T-cell (primary cell): ENCODE data around the gene PPP4R1. TPM values are rescaled to one million over a fixed set of nuclear protein-coding genes. Genes with fewer than 3 reads are reported as not detected.

Experiments
- ATAC-seq, 4 experiments: fragments of 200-7000 bp in 3 of 4; fragments of 150-1000 bp in 1 of 4; cut with Tn5 transposase; replicated peaks in 1 of 4; 1 replicate in 3 of 4; 2 replicates in 1 of 4; pipeline ENCODE4 v1.10.0; 2021; ENCODE audit warnings: moderate library complexity in 3 of 4, mild to moderate bottlenecking in 2 of 4, moderate number of reproducible peaks in 1 of 4
- CTCF ChIA-PET, 2 donors: fragments of 300-600 bp; sonication (Branson Sonifier 250); formaldehyde crosslinking; loops; one replicate each; lab custom pipeline; 2022; ENCODE audit warnings: antibody characterized with exemption in 2 of 2; lab: Charles Lee
- POLR2A ChIA-PET, 2 donors: fragments of 300-600 bp; sonication (Branson Sonifier 250); formaldehyde crosslinking; loops; one replicate each; lab custom pipeline; 2022; ENCODE audit warnings: antibody characterized with exemption in 2 of 2; lab: Charles Lee
- DNase-seq, 35 experiments: peaks; one replicate each; pipeline versions ENCODE4 v3.0.0 to v3.0.0-alpha.2; 2013 to 2023
- H3K27ac ChIP-seq: one replicate; pipeline ENCODE4 v1.5.1; 2013; ENCODE audit warnings: low read length
- H3K27me3 ChIP-seq, 2 experiments: replicated peaks in 1 of 2; 1 replicate in 1 of 2; 2 replicates in 1 of 2; pipeline versions ENCODE4 v1.6.1 to v1.7.0; 2013; ENCODE audit warnings: low read length in 1 of 2, mixed read lengths in 1 of 2; ENCODE audit not compliant: control insufficient read depth in 2 of 2, insufficient read depth in 2 of 2; ENCODE audit errors: extremely low read depth in 1 of 2
- H3K36me3 ChIP-seq, 2 donors: 1 replicate in 1 of 2; 2 replicates in 1 of 2; pipeline versions ENCODE4 v1.6.1 to v1.7.0; 2013; ENCODE audit warnings: low read length in 1 of 2; ENCODE audit not compliant: control insufficient read depth in 2 of 2, insufficient read depth in 1 of 2; ENCODE audit errors: extremely low read depth in 1 of 2
- H3K4me1 ChIP-seq, 2 experiments: 1 replicate in 1 of 2; 2 replicates in 1 of 2; pipeline versions ENCODE4 v1.6.1 to v1.7.0; 2013; ENCODE audit warnings: low read length in 2 of 2, mixed read lengths in 1 of 2; ENCODE audit not compliant: insufficient read depth in 2 of 2, control insufficient read depth in 1 of 2; ENCODE audit errors: extremely low read depth in 1 of 2
- H3K4me3 ChIP-seq, 2 donors: 1 replicate in 1 of 2; 2 replicates in 1 of 2; pipeline versions ENCODE4 v1.5.1 to v1.7.0; 2013; ENCODE audit warnings: mild to moderate bottlenecking in 2 of 2, low read length in 1 of 2, moderate library complexity in 1 of 2; ENCODE audit not compliant: control insufficient read depth in 1 of 2; ENCODE audit errors: extremely low read depth in 1 of 2
- H3K9me3 ChIP-seq: 2 replicates; pipeline ENCODE4 v1.7.0; 2013
- H3K27ac Mint-ChIP-seq, 2 donors: one replicate each; pipeline ENCODE4 v1.8.0; 2020 to 2021; ENCODE audit warnings: mild to moderate bottlenecking in 2 of 2, mixed read lengths in 2 of 2
- H3K27me3 Mint-ChIP-seq, 2 donors: one replicate each; pipeline ENCODE4 v1.8.0; 2021 to 2022; ENCODE audit warnings: mixed read lengths in 2 of 2
- H3K36me3 Mint-ChIP-seq: one replicate; pipeline ENCODE4 v1.8.0; 2021; ENCODE audit warnings: mixed read lengths
- H3K4me1 Mint-ChIP-seq, 3 donors: one replicate each; pipeline ENCODE4 v1.8.0; 2020 to 2022; ENCODE audit warnings: mixed read lengths in 3 of 3, mild to moderate bottlenecking in 1 of 3
- H3K4me3 Mint-ChIP-seq, 3 donors: one replicate each; pipeline ENCODE4 v1.8.0; 2020 to 2022; ENCODE audit warnings: mild to moderate bottlenecking in 3 of 3, mixed read lengths in 3 of 3, moderate library complexity in 3 of 3
- H3K9me3 Mint-ChIP-seq, 3 donors: one replicate each; pipeline ENCODE4 v1.8.0; 2020 to 2022; ENCODE audit warnings: mixed read lengths in 3 of 3
- WGBS: methylation state at CpG from one replicate; pipeline ENCODE4 v1.1.5; 2013; ENCODE audit warnings: missing lambda C conversion rate; ENCODE audit not compliant: insufficient coverage; 5-methylcytosine and 5-hydroxymethylcytosine counted together
- total RNA-seq, 35 experiments: library from RNA in 6 of 35; stranded (reverse) in 6 of 35; fragments of 120-200 nt in 1 of 35; gene quantifications; one replicate each; pipeline versions ENCODE4 v1.2.1 to v1.2.4 and lab custom pipeline; 2013 to 2026

Gene PPP4R1
- total RNA-seq, 5 donors from 2014 or later (not counting 1 experiment from before 2014, with no cell fraction given) = 31.5 to 54.7 (median 44.4) TPM

DNA sequence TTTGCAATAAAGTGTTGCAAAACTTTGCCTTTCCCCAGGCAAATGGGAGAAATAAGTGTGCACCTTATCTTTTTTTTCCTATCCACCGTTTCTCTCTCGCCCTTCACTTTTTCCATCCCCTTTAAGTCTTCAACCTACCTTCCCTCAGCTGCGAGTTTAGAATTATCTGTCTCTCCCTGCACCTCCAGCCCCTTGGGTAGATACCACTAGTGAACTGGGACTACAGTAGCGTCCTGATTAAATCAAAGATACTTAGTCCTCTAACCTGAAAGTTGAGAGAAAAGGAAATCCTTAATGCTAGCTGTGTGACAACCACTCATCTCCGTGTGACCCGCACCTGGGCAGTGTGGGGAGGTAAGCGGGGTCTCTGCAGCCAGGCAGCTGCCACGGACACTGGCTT, 16.1 kb upstream of the PPP4R1 start:
- POLR2A ChIA-PET = no interaction called here
- Histone ChIP-seq H3K36me3 (no peaks in the 10 kb centered on the region), H3K27me3 (peaks cover 0 to 2% of the 10 kb centered on the region in 2 experiments), H3K9me3 (no peaks in the 10 kb centered on the region), H3K4me3 (no peak overlapping the region), H3K4me1 (no peaks in the 10 kb centered on the region), H3K27ac (no peak overlapping the region)
- Mint-ChIP-seq H3K27ac (no peak overlapping the region), H3K4me3 (no peak overlapping the region), H3K4me1 (no peaks in the 10 kb centered on the region), H3K9me3 (peaks cover 0 to under 1% (median 0%) of the 10 kb centered on the region in 3 donors), H3K36me3 (peaks cover 3% of the 10 kb centered on the region), H3K27me3 (peaks cover 0 to 13% of the 10 kb centered on the region in 2 donors)
- CTCF ChIA-PET = no interaction called here
- WGBS = 66% methylated on average over 4 of the region's 8 CpGs
- no peak for ATAC-seq
- no peak for DNase-seq

DNA sequence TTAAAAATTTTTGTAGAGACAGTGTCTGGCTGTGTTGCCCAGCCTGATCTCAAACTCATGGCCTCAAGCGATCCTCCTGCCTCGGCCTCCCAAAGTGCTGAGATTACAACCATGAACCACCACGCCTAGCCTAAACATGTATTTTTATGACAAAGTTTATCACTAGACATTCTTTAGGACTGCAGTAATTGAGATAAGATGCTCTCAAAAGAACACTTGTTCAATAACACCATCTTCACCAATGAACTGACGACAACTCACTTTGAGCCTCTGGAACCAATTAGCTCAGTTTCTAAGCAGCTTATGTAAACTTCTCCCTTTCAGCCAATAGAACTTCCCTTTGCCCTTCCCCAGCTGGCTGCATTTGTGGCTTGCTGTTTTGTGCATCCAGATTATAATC, 15.3 kb upstream of the PPP4R1 start:
- peaks cover 0 to 2% of the 10 kb centered on the region in 2 experiments for H3K27me3 ChIP-seq
- DNase-seq = no peak
- H3K27me3 Mint-ChIP-seq = peaks cover 0 to 13% of the 10 kb centered on the region in 2 donors
- POLR2A ChIA-PET = no interaction called here
- H3K4me3 Mint-ChIP-seq = no peak overlapping the region
- H3K27ac Mint-ChIP-seq = no peak overlapping the region
- H3K36me3 ChIP-seq = no peaks in the 10 kb centered on the region
- H3K9me3 ChIP-seq = no peaks in the 10 kb centered on the region
- CTCF ChIA-PET = no interaction called here
- no peak overlapping the region for H3K27ac ChIP-seq
- H3K4me3 ChIP-seq = no peak overlapping the region
- H3K9me3 Mint-ChIP-seq = no peaks in the 10 kb centered on the region
- no peaks in the 10 kb centered on the region for H3K4me1 Mint-ChIP-seq
- WGBS = 100% methylated on average over 2 of the region's 4 CpGs
- ATAC-seq = no peak
- H3K4me1 ChIP-seq = no peaks in the 10 kb centered on the region
- H3K36me3 Mint-ChIP-seq = no peaks in the 10 kb centered on the region

DNA sequence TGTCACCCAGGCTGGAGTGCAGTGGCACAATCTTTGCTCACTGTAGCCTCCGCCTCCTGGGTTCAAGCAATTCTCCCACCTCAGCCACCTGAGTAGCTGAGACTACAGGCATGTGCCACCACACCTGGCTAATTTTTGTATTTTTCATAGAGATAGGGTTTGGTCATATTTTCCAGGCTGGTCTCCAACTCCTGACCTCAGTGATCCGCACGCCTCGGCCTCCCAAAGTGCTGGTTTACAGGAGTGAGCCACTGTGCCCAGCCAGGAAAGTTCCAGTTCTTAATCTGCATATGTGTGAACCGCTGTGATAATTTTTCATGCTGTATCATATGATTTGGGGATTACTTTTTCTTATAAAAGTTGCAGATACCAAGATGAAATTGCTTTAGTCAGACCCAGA, 14.6 kb upstream of the PPP4R1 start:
- Mint-ChIP-seq H3K36me3 (no peaks in the 10 kb centered on the region), H3K9me3 (no peaks in the 10 kb centered on the region), H3K27ac (no peak overlapping the region), H3K4me1 (no peaks in the 10 kb centered on the region), H3K4me3 (no peak overlapping the region), H3K27me3 (peaks cover 0 to 13% of the 10 kb centered on the region in 2 donors)
- Histone ChIP-seq H3K9me3 (no peaks in the 10 kb centered on the region), H3K27me3 (peaks cover 0 to 2% of the 10 kb centered on the region in 2 experiments), H3K36me3 (no peaks in the 10 kb centered on the region), H3K4me1 (no peaks in the 10 kb centered on the region), H3K4me3 (no peak overlapping the region), H3K27ac (no peak overlapping the region)
- ATAC-seq (no peak), DNase-seq (no peak)
- ChIA-PET CTCF (no interaction called here), POLR2A (no interaction called here)
- 95% methylated on average over 3 of the region's 5 CpGs for WGBS

DNA sequence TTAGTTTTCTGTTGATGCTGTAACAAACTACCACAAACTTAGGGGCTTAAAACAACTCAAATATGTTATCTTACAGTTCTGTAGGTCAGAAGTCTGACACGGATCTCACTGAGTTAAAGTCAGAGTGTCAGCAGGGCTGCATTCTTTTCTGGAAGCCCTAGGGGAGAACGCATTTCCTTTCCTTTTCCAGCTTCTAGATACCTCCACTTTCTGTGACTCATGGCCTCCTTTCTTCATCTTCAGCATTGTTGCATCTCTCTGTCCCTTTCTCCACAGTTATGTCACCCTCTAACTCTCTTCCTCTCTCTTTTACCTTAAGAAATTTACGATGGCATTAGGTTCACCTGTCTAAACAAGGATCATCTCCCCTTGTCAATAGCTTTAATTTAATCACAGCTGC, 13.3 kb upstream of the PPP4R1 start:
- no peak overlapping the region for H3K27ac ChIP-seq
- DNase-seq (no peak), ATAC-seq (no peak)
- peaks cover 0 to 2% of the 10 kb centered on the region in 2 experiments for H3K27me3 ChIP-seq
- CTCF ChIA-PET = interaction anchor here (0.5 to 1.3 kb wide), 3 partner anchors 12 to 223 kb away, joined by 3 to 6 read pairs (median 4); no protein-coding TSS in a partner anchor
- H3K9me3 ChIP-seq = no peaks in the 10 kb centered on the region
- no peak overlapping the region for H3K27ac Mint-ChIP-seq
- H3K36me3 Mint-ChIP-seq = no peaks in the 10 kb centered on the region
- 93% methylated on average over 3 of the region's 3 CpGs for WGBS
- H3K4me3 Mint-ChIP-seq = no peak overlapping the region
- H3K27me3 Mint-ChIP-seq = peaks cover 0 to 11% of the 10 kb centered on the region in 2 donors
- H3K9me3 Mint-ChIP-seq = no peaks in the 10 kb centered on the region
- no peaks in the 10 kb centered on the region for H3K36me3 ChIP-seq
- H3K4me1 ChIP-seq = no peaks in the 10 kb centered on the region
- H3K4me1 Mint-ChIP-seq = no peaks in the 10 kb centered on the region
- POLR2A ChIA-PET = no interaction called here
- H3K4me3 ChIP-seq = no peak overlapping the region

DNA sequence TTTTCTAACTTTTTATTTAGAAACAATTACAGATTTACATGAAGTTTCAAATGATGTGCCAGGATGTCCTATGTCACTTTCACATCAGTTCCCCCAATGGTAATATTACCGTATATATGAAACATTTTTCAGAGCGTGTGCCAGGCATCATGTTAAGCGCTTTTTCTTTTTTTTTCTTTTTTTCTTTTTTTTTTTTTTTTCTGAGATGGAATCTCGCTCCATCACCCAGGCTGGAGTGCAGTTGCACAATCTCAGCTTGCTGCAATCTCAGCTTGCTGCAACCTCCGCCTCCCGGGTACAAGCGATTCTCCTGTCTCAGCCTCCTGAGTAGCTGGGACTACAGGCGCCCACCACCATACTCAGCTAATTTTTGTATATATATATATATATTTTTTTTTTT, 5.6 kb upstream of the PPP4R1 start:
- ATAC-seq = no peak
- POLR2A ChIA-PET = no interaction called here
- WGBS = no CpG with 5 or more reads among the region's 8 CpGs

DNA sequence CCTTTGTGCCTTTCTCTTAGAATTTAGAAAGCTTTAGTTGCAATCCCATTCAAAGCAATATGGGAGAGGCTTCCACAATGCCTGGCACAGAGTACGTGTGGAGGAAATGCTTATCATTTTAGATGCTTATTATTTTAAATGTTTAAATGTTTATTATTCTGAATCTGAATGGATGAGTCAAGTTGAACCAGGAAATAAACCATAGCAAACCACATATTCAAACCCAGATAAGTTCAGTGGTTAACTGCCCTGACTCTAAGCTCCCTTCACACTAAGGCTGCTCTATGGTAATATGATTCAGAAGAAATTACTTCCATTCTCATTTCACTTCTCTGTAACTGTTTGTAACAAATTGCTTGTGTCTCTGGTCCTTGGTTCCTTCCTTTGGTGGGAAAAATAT, 5.2 kb upstream of the PPP4R1 start:
- Mint-ChIP-seq H3K27ac (no peak overlapping the region), H3K36me3 (no peaks in the 10 kb centered on the region), H3K4me1 (peaks cover 0 to 16% (median 16%) of the 10 kb centered on the region in 3 donors), H3K9me3 (no peaks in the 10 kb centered on the region), H3K27me3 (no peaks in the 10 kb centered on the region), H3K4me3 (no peak overlapping the region)
- ChIA-PET CTCF (interaction anchor here in 1 of 2 donors (0.8 kb wide), 1 partner anchor 12 kb away, joined by 4 read pairs; no protein-coding TSS in a partner anchor), POLR2A (no interaction called here)
- Histone ChIP-seq H3K4me3 (no peak overlapping the region), H3K4me1 (peaks cover 2 to 7% of the 10 kb centered on the region in 2 experiments), H3K27me3 (no peaks in the 10 kb centered on the region), H3K36me3 (no peaks in the 10 kb centered on the region), H3K27ac (no peak overlapping the region), H3K9me3 (no peaks in the 10 kb centered on the region)
- DNase-seq (no peak), ATAC-seq (no peak)
- WGBS = no CpG with 5 or more reads among the region's 1 CpG

More for the DNA sequence above, 5.6 kb upstream of the PPP4R1 start:
- Histone ChIP-seq H3K27ac (no peak overlapping the region), H3K36me3 (no peaks in the 10 kb centered on the region), H3K4me3 (no peak overlapping the region), H3K4me1 (peaks cover 2 to 6% of the 10 kb centered on the region in 2 experiments), H3K27me3 (no peaks in the 10 kb centered on the region), H3K9me3 (no peaks in the 10 kb centered on the region)
- peaks cover 0 to 16% (median 16%) of the 10 kb centered on the region in 3 donors for H3K4me1 Mint-ChIP-seq
- H3K27me3 Mint-ChIP-seq = no peaks in the 10 kb centered on the region
- H3K4me3 Mint-ChIP-seq = no peak overlapping the region
- no peaks in the 10 kb centered on the region for H3K36me3 Mint-ChIP-seq
- H3K27ac Mint-ChIP-seq = no peak overlapping the region
- CTCF ChIA-PET = interaction anchor here in 1 of 2 donors (0.8 kb wide), 1 partner anchor 12 kb away, joined by 4 read pairs; no protein-coding TSS in a partner anchor
- no peaks in the 10 kb centered on the region for H3K9me3 Mint-ChIP-seq
- DNase-seq = no peak
